GM23338 (cell line): ENCODE results near the gene GBF1. TPM values are rescaled to one million over a fixed set of nuclear protein-coding genes. Genes with fewer than 3 reads are reported as not detected.

Experiments used
- ATAC-seq: fragments of 200-7000 bp; cut with Tn5 transposase; 3 replicates; pipeline ENCODE4 v1.9.1; 2020
- DNase-seq: peaks from one replicate; pipeline ENCODE4 v3.0.0-alpha.2; 2015; ENCODE audit warnings: low spot score
- H2AFZ ChIP-seq: fragments of 200-600 bp; sonication (generic); 2 replicates; pipeline ENCODE4 v1.8.0; 2016; ENCODE audit warnings: antibody characterized with exemption, mild to moderate bottlenecking, moderate library complexity
- H3F3A ChIP-seq: fragments of 200-600 bp; sonication (generic); replicated peaks from 2 replicates; pipeline ENCODE4 v1.8.0; 2017; ENCODE audit warnings: antibody characterized with exemption, mixed run types, low read depth
- H3K27ac ChIP-seq: fragments of 200-600 bp; sonication (generic); 2 replicates; pipeline ENCODE4 v1.6.1; 2016; ENCODE audit warnings: low read depth
- H3K27me3 ChIP-seq: fragments of 200-600 bp; sonication (generic); 2 replicates; pipeline ENCODE4 v1.8.0; 2016; ENCODE audit warnings: mild to moderate bottlenecking, mixed run types, moderate library complexity; ENCODE audit not compliant: insufficient read depth
- H3K36me3 ChIP-seq: fragments of 200-600 bp; sonication (generic); 2 replicates; pipeline ENCODE4 v1.8.0; 2016; ENCODE audit warnings: mild to moderate bottlenecking; ENCODE audit not compliant: insufficient read depth
- H3K4me1 ChIP-seq: fragments of 200-600 bp; sonication (generic); 2 replicates; pipeline ENCODE4 v1.8.0; 2016; ENCODE audit warnings: mild to moderate bottlenecking, moderate library complexity; ENCODE audit not compliant: insufficient read depth
- H3K4me2 ChIP-seq: fragments of 200-600 bp; sonication (generic); 2 replicates; pipeline ENCODE4 v1.7.1; 2017; ENCODE audit warnings: mixed run types
- H3K4me3 ChIP-seq: fragments of 200-600 bp; sonication (generic); 2 replicates; pipeline ENCODE4 v1.6.1; 2016; ENCODE audit warnings: mixed run types
- H3K79me2 ChIP-seq: fragments of 200-600 bp; sonication (generic); replicated peaks from 2 replicates; pipeline ENCODE4 v1.8.0; 2017; ENCODE audit warnings: mild to moderate bottlenecking; ENCODE audit not compliant: insufficient read depth
- H3K9me2 ChIP-seq: fragments of 200-600 bp; sonication (generic); 2 replicates; pipeline ENCODE4 v1.8.0; 2017; ENCODE audit not compliant: insufficient read depth
- H4K20me1 ChIP-seq: fragments of 200-600 bp; sonication (generic); replicated peaks from 2 replicates; pipeline ENCODE4 v1.8.0; 2017; ENCODE audit warnings: mild to moderate bottlenecking; ENCODE audit not compliant: insufficient read depth
- H3K27ac Mint-ChIP-seq: 2 replicates; pipeline ENCODE4 v1.8.0; 2020; ENCODE audit warnings: inconsistent platforms, mild to moderate bottlenecking, moderate library complexity, mixed read lengths
- H3K27me3 Mint-ChIP-seq: 3 replicates; pipeline ENCODE4 v1.8.0; 2022; ENCODE audit warnings: low read depth, mild to moderate bottlenecking, moderate library complexity, mixed read lengths, inconsistent platforms; ENCODE audit not compliant: insufficient read depth, poor library complexity
- H3K36me3 Mint-ChIP-seq: 3 replicates; pipeline ENCODE4 v1.8.0; 2021; ENCODE audit warnings: low read depth, mild to moderate bottlenecking, inconsistent platforms, moderate library complexity, mixed read lengths
- H3K4me1 Mint-ChIP-seq: 3 replicates; pipeline ENCODE4 v1.8.0; 2020; ENCODE audit warnings: mild to moderate bottlenecking, inconsistent platforms, mixed read lengths
- H3K4me3 Mint-ChIP-seq: 3 replicates; pipeline ENCODE4 v1.8.0; 2021; ENCODE audit warnings: moderate library complexity, mild to moderate bottlenecking, inconsistent platforms, mixed read lengths
- H3K9me3 Mint-ChIP-seq: 3 replicates; pipeline ENCODE4 v1.8.0; 2020; ENCODE audit warnings: moderate library complexity, mild to moderate bottlenecking, inconsistent platforms, mixed read lengths
- CREB1 ChIP-seq: fragments of 250-450 bp; sonication (Bioruptor Pico); IDR thresholded peaks from 2 replicates; pipeline ENCODE4 v1.5.0; 2020; ENCODE audit warnings: low read depth, mild to moderate bottlenecking, moderate library complexity
- EZH2 ChIP-seq: fragments of 200-600 bp; sonication (generic); IDR thresholded peaks from one replicate; pipeline ENCODE4 v1.8.0; 2017; ENCODE audit warnings: antibody characterized with exemption, mild to moderate bottlenecking, low read depth; ENCODE audit not compliant: unreplicated experiment
- EZH2phosphoT487 ChIP-seq: fragments of 200-600 bp; sonication (generic); IDR thresholded peaks from one replicate; pipeline ENCODE4 v1.8.1; 2018; ENCODE audit warnings: antibody characterized with exemption; ENCODE audit not compliant: unreplicated experiment
- JUNB ChIP-seq: IDR thresholded peaks from one replicate; pipeline ENCODE4 v1.6.1; 2016; ENCODE audit warnings: antibody characterized with exemption; ENCODE audit not compliant: unreplicated experiment
- NANOG ChIP-seq: IDR thresholded peaks from 2 replicates; pipeline ENCODE4 v1.6.1; 2016; ENCODE audit warnings: antibody characterized with exemption, borderline replicate concordance
- POLR2AphosphoS5 ChIP-seq: IDR thresholded peaks from 2 replicates; pipeline ENCODE4 v1.6.1; 2016; ENCODE audit warnings: antibody characterized with exemption, low read depth
- REST ChIP-seq: IDR thresholded peaks from one replicate; pipeline ENCODE4 v1.6.1; 2018; ENCODE audit warnings: antibody characterized with exemption; ENCODE audit not compliant: unreplicated experiment
- STAT1 ChIP-seq: IDR thresholded peaks from one replicate; pipeline ENCODE4 v1.6.1; 2016; ENCODE audit warnings: antibody characterized with exemption; ENCODE audit not compliant: unreplicated experiment
- polyA plus RNA-seq: library from polyadenylated mRNA; unstranded; fragments of >200 nt; fragmentation: Nextera tagmentation; extraction: Ambion mirVana; gene quantifications from 2 replicates; pipeline ENCODE4 v1.2.1, GENCODE V29; 2016
- total RNA-seq: library from RNA; depleted of rRNA; stranded (reverse); fragments of >200 nt; shearing (Covaris generic); gene quantifications from 2 replicates; pipeline ENCODE4 v1.2.3, GENCODE V29; 2014
- TF ChIP-seq, protein P1 (sequence below), 2 experiments: fragments of 200-600 bp in 1 of 2; sonication (generic) in 1 of 2; conservative IDR thresholded peaks; 2 replicates each; pipeline versions ENCODE4 v1.5.1 to v1.6.1; 2016 to 2017; ENCODE audit warnings: antibody characterized with exemption in 2 of 2, low read depth in 2 of 2, mild to moderate bottlenecking in 2 of 2, moderate library complexity in 1 of 2

Gene GBF1
- total and polyA plus RNA-seq, 2 experiments from 2014 or later = 6.5 to 27.2 TPM

- Mint-ChIP-seq H3K27me3 (peaks cover 39% of the 10 kb centered on the region), H3K36me3 (peaks cover 16% of the 10 kb centered on the region), H3K4me1 (peaks cover 16% of the 10 kb centered on the region), H3K4me3 (peak overlapping the region; percentile 97), H3K27ac (no peak overlapping the region), H3K9me3 (no peaks in the 10 kb centered on the region; the same call in 2 of the 3 replicates)
- no peaks in the 10 kb centered on the region for H3K9me2 ChIP-seq
- DNase-seq = peak; percentile 62
- H4K20me1 ChIP-seq = no peaks in the 10 kb centered on the region; the same call in none of the 2 replicates
- peaks cover 27% of the 10 kb centered on the region for H3F3A ChIP-seq
- H3K27me3 ChIP-seq = 0 out of 2 replicates have a peak, but pooled peaks cover 6% of the 10 kb centered on the region
- peak overlapping the region; percentile 100 for H3K4me2 ChIP-seq
- TF ChIP-seq REST (no peak), NANOG (no peak), CREB1 (CRISPR knock-in tag) (0 out of 2 replicates have a peak, but pooled peaks have one; percentile 10), EZH2 (no peak), STAT1 (no peak), JUNB (no peak)
- TF ChIP-seq, protein P1, sequence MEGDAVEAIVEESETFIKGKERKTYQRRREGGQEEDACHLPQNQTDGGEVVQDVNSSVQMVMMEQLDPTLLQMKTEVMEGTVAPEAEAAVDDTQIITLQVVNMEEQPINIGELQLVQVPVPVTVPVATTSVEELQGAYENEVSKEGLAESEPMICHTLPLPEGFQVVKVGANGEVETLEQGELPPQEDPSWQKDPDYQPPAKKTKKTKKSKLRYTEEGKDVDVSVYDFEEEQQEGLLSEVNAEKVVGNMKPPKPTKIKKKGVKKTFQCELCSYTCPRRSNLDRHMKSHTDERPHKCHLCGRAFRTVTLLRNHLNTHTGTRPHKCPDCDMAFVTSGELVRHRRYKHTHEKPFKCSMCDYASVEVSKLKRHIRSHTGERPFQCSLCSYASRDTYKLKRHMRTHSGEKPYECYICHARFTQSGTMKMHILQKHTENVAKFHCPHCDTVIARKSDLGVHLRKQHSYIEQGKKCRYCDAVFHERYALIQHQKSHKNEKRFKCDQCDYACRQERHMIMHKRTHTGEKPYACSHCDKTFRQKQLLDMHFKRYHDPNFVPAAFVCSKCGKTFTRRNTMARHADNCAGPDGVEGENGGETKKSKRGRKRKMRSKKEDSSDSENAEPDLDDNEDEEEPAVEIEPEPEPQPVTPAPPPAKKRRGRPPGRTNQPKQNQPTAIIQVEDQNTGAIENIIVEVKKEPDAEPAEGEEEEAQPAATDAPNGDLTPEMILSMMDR (conservative IDR thresholded peaks at IDR 0.05; ENCODE audit: low read depth in 2 of 2) = no peak
- H3K4me1 ChIP-seq = peaks cover 15% of the 10 kb centered on the region
- H3K36me3 ChIP-seq = no peaks in the 10 kb centered on the region; the same call in 1 of the 2 replicates
- peak overlapping the region; percentile 95 for H2AFZ ChIP-seq
- ATAC-seq = peak; percentile 10
- H3K79me2 ChIP-seq = no peaks in the 10 kb centered on the region
- H3K27ac ChIP-seq = peak overlapping the region; percentile 19
- H3K4me3 ChIP-seq = peak overlapping the region; percentile 82
Observed at GRCh38 chr10:102421757-102422512, 176.6 kb downstream of the GBF1 start.

GRCh38 chr10:102422545-102423129, 177.3 kb downstream of the GBF1 start:
- no peaks in the 10 kb centered on the region; the same call in none of the 2 replicates for H4K20me1 ChIP-seq
- H3K4me3 ChIP-seq = peak overlapping the region; percentile 82
- no peaks in the 10 kb centered on the region; the same call in 1 of the 2 replicates for H3K36me3 ChIP-seq
- Mint-ChIP-seq H3K27ac (no peak overlapping the region), H3K27me3 (peaks cover 36% of the 10 kb centered on the region), H3K36me3 (peaks cover 16% of the 10 kb centered on the region), H3K4me3 (peak overlapping the region; percentile 97), H3K9me3 (no peaks in the 10 kb centered on the region; the same call in 2 of the 3 replicates), H3K4me1 (peaks cover 16% of the 10 kb centered on the region)
- DNase-seq (peak; percentile 87), ATAC-seq (peak; percentile 23)
- peak overlapping the region; percentile 19; the same call in 1 of the 2 replicates for H3K27ac ChIP-seq
- no peaks in the 10 kb centered on the region for H3K79me2 ChIP-seq
- 0 out of 2 replicates have a peak, but pooled peaks cover 6% of the 10 kb centered on the region for H3K27me3 ChIP-seq
- TF ChIP-seq, protein P1 (conservative IDR thresholded peaks at IDR 0.05; ENCODE audit: low read depth in 2 of 2) = peak; percentile 65 to 97
- no peak for TF ChIP-seq EZH2phosphoT487
- peak; percentile 65 for TF ChIP-seq POLR2AphosphoS5
- TF ChIP-seq CREB1 (CRISPR knock-in tag) = peak; percentile 71
- H2AFZ ChIP-seq = no peak overlapping the region
- no peaks in the 10 kb centered on the region for H3K9me2 ChIP-seq
- peaks cover 15% of the 10 kb centered on the region for H3K4me1 ChIP-seq
- peak overlapping the region; percentile 100 for H3K4me2 ChIP-seq
- peaks cover 27% of the 10 kb centered on the region for H3F3A ChIP-seq
